Testis (tissue), 2 donors: ENCODE results near the gene HOXD13.

ENCODE experiments used
- POLR2A ChIP-seq: fragments of 450-650 bp; IDR thresholded peaks from one replicate; pipeline ENCODE4 v1.6.1; 2017; ENCODE audit warnings: antibody characterized with exemption, mild to moderate bottlenecking, moderate library complexity
- TF ChIP-seq, protein P1 (sequence below), 3 experiments: fragments of 450-650 bp in 2 of 3; fragments of 200-600 bp in 1 of 3; sonication (generic) in 1 of 3; IDR thresholded peaks; one replicate each; pipeline ENCODE4 v1.5.1; 2016 to 2019; ENCODE audit warnings: antibody characterized with exemption in 3 of 3, mild to moderate bottlenecking in 2 of 3, moderate library complexity in 1 of 3

DNA sequence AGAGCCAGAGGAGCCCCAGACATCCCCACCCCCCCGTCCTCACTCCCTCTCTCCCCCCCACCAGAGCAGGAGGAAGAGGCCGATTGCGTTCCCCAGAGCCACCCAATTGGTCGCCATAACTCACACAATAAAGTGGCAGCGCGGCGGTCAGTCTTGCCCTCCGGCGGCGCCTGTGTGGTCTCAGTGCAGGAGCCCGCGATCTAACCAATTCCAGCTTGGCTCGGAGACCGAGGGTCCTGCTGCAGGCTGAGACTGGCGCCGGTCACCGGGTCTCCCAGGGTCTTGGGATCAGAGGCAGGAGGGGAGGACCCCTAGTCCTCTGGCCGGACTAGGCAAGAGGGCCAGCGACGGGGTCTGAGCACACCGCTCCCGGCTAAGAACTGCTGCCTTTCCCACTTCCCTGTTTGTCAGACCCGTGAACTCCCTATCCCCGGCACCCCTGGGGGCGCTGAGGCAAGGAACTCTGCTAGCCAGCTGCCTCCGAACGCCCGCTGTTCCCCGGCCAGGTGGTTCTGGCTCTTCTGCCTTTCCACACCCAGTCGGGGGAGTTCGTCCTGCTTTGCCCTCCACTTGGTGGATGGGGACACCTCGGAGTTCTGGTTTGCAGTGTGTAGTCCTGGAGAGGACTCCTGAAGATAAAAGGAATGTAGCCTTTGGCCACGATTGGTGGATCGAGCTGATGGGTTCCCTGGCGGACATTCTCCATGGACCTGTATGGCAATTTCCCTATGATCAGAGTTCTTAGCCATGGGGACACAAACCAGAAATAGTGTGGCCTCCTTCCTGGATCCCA lies 6.0 kb downstream of the HOXD13 start:
- TF ChIP-seq, protein P1, sequence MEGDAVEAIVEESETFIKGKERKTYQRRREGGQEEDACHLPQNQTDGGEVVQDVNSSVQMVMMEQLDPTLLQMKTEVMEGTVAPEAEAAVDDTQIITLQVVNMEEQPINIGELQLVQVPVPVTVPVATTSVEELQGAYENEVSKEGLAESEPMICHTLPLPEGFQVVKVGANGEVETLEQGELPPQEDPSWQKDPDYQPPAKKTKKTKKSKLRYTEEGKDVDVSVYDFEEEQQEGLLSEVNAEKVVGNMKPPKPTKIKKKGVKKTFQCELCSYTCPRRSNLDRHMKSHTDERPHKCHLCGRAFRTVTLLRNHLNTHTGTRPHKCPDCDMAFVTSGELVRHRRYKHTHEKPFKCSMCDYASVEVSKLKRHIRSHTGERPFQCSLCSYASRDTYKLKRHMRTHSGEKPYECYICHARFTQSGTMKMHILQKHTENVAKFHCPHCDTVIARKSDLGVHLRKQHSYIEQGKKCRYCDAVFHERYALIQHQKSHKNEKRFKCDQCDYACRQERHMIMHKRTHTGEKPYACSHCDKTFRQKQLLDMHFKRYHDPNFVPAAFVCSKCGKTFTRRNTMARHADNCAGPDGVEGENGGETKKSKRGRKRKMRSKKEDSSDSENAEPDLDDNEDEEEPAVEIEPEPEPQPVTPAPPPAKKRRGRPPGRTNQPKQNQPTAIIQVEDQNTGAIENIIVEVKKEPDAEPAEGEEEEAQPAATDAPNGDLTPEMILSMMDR (IDR thresholded peaks at IDR 0.05) = no peak
- no peak for TF ChIP-seq POLR2A
